Prostate gland (tissue), 2 donors: ENCODE data around the gene ARMC8. TPM values are rescaled to one million over a fixed set of nuclear protein-coding genes. Genes with fewer than 3 reads are reported as not detected.

Experiments used
- DNase-seq: peaks from one replicate; pipeline ENCODE4 v3.0.0-alpha.2; 2019; ENCODE audit warnings: low spot score
- H3K27ac ChIP-seq, 2 donors: fragments of 200-600 bp; sonication (generic); 2 replicates each; pipeline ENCODE4 v1.5.1; 2017 to 2019
- H3K27me3 ChIP-seq: fragments of 200-600 bp; sonication (generic); replicated peaks from 2 replicates; pipeline ENCODE4 v1.5.1; 2019; ENCODE audit not compliant: insufficient read depth
- H3K36me3 ChIP-seq, 2 donors: fragments of 200-600 bp; sonication (generic); 1 replicate in 1 of 2; 2 replicates in 1 of 2; pipeline versions ENCODE4 v1.5.1 to v1.8.1; 2017 to 2019
- H3K4me1 ChIP-seq: fragments of 200-600 bp; sonication (generic); replicated peaks from 2 replicates; pipeline ENCODE4 v1.5.1; 2019
- H3K4me3 ChIP-seq, 2 donors: fragments of 200-600 bp; sonication (generic); 2 replicates each; pipeline ENCODE4 v1.5.1; 2017 to 2019
- H3K9me3 ChIP-seq: fragments of 200-600 bp; sonication (generic); 2 replicates; pipeline ENCODE4 v1.5.1; 2017
- POLR2A ChIP-seq: fragments of 450-650 bp; IDR thresholded peaks from one replicate; pipeline ENCODE4 v1.6.1; 2016; ENCODE audit warnings: antibody characterized with exemption, mild to moderate bottlenecking
- POLR2AphosphoS5 ChIP-seq: sonication (generic); formaldehyde crosslinking; IDR thresholded peaks from one replicate; pipeline ENCODE4 v1.6.1; 2017; ENCODE audit warnings: antibody characterized with exemption
- WGBS: methylation state at CpG from one replicate; pipeline ENCODE4 v1.1.5; 2018; 5-methylcytosine and 5-hydroxymethylcytosine counted together
- intact Hi-C: fragments of 100-400 bp; cut with DNase I; formaldehyde crosslinking; loops from one replicate; pipeline ENCODE4 v1.14.2; 2022
- total RNA-seq, 2 donors: library from RNA; depleted of rRNA; stranded (reverse); fragments of >200 nt; gene quantifications; one replicate each; pipeline ENCODE4 v1.1.0, GENCODE V29; 2016
- TF ChIP-seq, protein P1 (sequence below), 4 experiments: fragments of 200-600 bp in 2 of 4; fragments of 450-650 bp in 2 of 4; sonication (generic) in 2 of 4; IDR thresholded peaks; 1 replicate in 3 of 4; 2 replicates in 1 of 4; pipeline ENCODE4 v1.5.1; 2016 to 2019; ENCODE audit warnings: antibody characterized with exemption in 4 of 4, mild to moderate bottlenecking in 2 of 4, moderate library complexity in 2 of 4

ARMC8 gene
- total RNA-seq, 2 donors from 2014 or later, result 34.8 to 44.0 TPM

GRCh38 chr3:138260611-138261010 is 73.5 kb downstream of the ARMC8 start:
- Histone ChIP-seq H3K4me1 (no peaks in the 10 kb centered on the region), H3K27ac (no peak overlapping the region), H3K27me3 (no peaks in the 10 kb centered on the region), H3K36me3 (no peaks in the 10 kb centered on the region), H3K9me3 (no peaks in the 10 kb centered on the region), H3K4me3 (no peak overlapping the region)
- no peak for DNase-seq
- intact Hi-C loops, result no loop called here
- no peak for TF ChIP-seq POLR2A
- TF ChIP-seq, protein P1, sequence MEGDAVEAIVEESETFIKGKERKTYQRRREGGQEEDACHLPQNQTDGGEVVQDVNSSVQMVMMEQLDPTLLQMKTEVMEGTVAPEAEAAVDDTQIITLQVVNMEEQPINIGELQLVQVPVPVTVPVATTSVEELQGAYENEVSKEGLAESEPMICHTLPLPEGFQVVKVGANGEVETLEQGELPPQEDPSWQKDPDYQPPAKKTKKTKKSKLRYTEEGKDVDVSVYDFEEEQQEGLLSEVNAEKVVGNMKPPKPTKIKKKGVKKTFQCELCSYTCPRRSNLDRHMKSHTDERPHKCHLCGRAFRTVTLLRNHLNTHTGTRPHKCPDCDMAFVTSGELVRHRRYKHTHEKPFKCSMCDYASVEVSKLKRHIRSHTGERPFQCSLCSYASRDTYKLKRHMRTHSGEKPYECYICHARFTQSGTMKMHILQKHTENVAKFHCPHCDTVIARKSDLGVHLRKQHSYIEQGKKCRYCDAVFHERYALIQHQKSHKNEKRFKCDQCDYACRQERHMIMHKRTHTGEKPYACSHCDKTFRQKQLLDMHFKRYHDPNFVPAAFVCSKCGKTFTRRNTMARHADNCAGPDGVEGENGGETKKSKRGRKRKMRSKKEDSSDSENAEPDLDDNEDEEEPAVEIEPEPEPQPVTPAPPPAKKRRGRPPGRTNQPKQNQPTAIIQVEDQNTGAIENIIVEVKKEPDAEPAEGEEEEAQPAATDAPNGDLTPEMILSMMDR (IDR thresholded peaks at IDR 0.05), result no peak
- TF ChIP-seq POLR2AphosphoS5, result no peak
- 76% methylated on average over 1 of the region's 1 CpG for WGBS

DNA sequence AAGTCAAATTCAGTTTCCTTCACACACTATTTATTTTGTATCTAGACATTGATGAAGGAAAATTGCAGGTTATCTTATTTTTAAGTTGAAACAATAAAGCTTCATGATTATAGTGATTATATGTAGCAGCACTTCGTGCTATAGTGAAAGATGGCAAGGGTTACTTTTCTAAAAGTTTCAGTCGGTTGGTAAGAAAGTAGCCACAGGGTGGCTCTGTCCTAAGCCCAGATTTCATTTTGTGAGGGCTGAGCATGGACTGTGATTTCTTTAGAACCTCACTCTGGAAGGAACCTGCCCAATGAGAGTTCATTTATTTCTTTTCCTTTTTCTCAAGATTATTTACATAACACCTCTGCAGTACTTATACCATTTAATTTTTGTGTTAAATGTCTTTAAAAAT is 76.0 kb downstream of the ARMC8 start:
- no peaks in the 10 kb centered on the region for H3K4me1 ChIP-seq
- no peak overlapping the region for H3K27ac ChIP-seq
- H3K4me3 ChIP-seq, result no peak overlapping the region
- intact Hi-C loops, result no loop called here
- H3K36me3 ChIP-seq, result no peaks in the 10 kb centered on the region
- TF ChIP-seq POLR2A (no peak), POLR2AphosphoS5 (no peak)
- TF ChIP-seq, protein P1 (IDR thresholded peaks at IDR 0.05), result no peak
- DNase-seq, result no peak
- WGBS, result 47% methylated on average over 2 of the region's 2 CpGs
- H3K27me3 ChIP-seq, result no peaks in the 10 kb centered on the region
- no peaks in the 10 kb centered on the region for H3K9me3 ChIP-seq

DNA sequence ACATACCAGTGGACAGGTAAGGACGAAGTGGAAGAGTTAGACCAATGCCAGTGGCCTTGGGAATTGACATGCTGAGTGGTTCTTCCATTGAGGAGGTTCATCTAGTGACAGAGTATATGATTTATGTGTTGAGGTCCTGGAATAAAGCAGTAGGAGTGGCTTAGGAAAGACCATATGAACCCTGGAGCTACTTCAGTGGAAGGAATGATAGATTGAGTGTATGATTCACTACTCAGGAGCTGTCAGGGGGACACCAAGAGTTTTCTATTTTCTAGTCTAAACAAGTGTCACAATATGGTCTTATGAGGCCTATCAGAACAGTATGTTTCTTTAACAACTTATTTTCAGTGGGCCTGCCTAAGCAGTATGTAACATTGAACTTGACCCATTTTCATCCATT is 78.6 kb downstream of the ARMC8 start:
- Histone ChIP-seq H3K27me3 (no peaks in the 10 kb centered on the region), H3K4me1 (no peaks in the 10 kb centered on the region), H3K27ac (no peak overlapping the region), H3K36me3 (no peaks in the 10 kb centered on the region), H3K9me3 (no peaks in the 10 kb centered on the region), H3K4me3 (no peak overlapping the region)
- DNase-seq, result no peak
- 100% methylated on average over 1 of the region's 1 CpG for WGBS
- intact Hi-C loops, result no loop called here
- TF ChIP-seq POLR2AphosphoS5 (no peak), POLR2A (no peak)
- TF ChIP-seq, protein P1 (IDR thresholded peaks at IDR 0.05), result no peak

- intact Hi-C loops, result no loop called here
- WGBS, result 95% methylated on average over 3 of the region's 3 CpGs
- H3K4me3 ChIP-seq, result no peak overlapping the region
Measured at GRCh38 chr3:138267083-138267482, 80.0 kb downstream of the ARMC8 start.

DNA sequence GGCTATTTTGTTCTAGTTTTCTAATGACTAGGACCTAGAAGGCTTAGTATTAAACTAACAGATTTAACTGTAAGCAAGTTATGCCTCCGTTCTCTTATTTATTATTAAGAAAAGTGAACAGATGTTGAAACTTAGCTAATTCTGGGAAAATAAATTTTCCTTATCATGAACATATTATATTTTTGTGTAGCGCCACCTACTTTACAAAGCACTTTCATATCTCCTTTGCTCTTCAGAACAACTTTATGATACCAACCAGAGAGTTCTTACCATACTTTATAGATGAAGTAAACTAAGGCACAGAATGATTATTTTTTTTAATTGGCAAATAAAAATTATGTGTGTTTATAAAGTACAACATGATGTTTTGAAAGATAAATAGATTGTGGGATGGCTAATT is 83.1 kb downstream of the ARMC8 start:
- H3K27ac ChIP-seq, result no peak overlapping the region
- intact Hi-C loops, result no loop called here
- H3K36me3 ChIP-seq, result no peaks in the 10 kb centered on the region
- DNase-seq, result no peak
- H3K27me3 ChIP-seq, result no peaks in the 10 kb centered on the region
- TF ChIP-seq POLR2AphosphoS5, result no peak
- TF ChIP-seq, protein P1 (IDR thresholded peaks at IDR 0.05), result no peak
- TF ChIP-seq POLR2A, result no peak
- no peaks in the 10 kb centered on the region for H3K9me3 ChIP-seq
- 90% methylated on average over 2 of the region's 2 CpGs for WGBS
- H3K4me1 ChIP-seq, result no peaks in the 10 kb centered on the region
- H3K4me3 ChIP-seq, result no peak overlapping the region

More at GRCh38 chr3:138267083-138267482, 80.0 kb downstream of the ARMC8 start:
- H3K27me3 ChIP-seq, result no peaks in the 10 kb centered on the region
- H3K4me1 ChIP-seq, result no peaks in the 10 kb centered on the region
- no peak for DNase-seq
- no peak overlapping the region for H3K27ac ChIP-seq
- no peaks in the 10 kb centered on the region for H3K9me3 ChIP-seq
- no peak for TF ChIP-seq POLR2AphosphoS5
- TF ChIP-seq, protein P1 (IDR thresholded peaks at IDR 0.05), result no peak
- TF ChIP-seq POLR2A, result no peak
- H3K36me3 ChIP-seq, result no peaks in the 10 kb centered on the region
